HPDE6-E6E7 (cell line): ENCODE results near the gene ARFRP1.

Source experiments
- DNase-seq: peaks from one replicate; pipeline ENCODE4 v3.0.0; 2011; ENCODE audit warnings: missing footprints; ENCODE audit errors: extremely low spot score

ARFRP1 gene

DNA sequence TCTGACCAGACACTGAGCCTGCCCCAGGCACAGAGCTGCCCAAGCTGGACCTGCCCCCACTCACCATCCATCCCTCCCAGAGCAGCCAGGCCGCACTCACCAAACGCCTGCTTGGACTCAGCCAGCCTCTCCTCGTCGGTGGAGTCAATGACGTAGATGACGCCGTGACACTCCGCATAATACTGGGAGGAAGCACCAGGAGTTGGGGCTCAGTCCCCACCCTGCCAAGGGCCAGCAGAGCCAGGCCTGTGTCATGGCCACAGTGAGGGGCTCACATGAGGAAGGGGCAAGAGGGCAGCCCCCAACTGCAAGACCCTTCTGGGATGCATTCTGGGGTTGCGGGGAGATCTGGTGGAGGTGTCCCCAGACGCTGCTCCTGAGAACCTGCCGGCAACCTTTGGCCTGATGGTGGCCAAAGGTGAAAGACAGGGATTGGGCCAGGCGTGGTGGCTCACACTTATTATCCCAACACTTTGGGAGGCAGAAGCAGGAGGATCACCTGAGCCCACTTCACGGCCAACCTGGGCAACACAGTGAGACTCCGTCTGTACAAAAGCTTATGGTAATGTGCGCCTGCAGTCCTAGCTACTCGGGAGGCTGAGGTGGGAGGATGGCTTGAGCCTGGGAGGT, 5.6 kb downstream of the ARFRP1 start:
- no peak for DNase-seq

GRCh38 chr20:63701329-63702035, 6.3 kb downstream of the ARFRP1 start:
- no peak for DNase-seq

GRCh38 chr20:63701051-63701328, 6.8 kb downstream of the ARFRP1 start:
- DNase-seq: no peak

DNA sequence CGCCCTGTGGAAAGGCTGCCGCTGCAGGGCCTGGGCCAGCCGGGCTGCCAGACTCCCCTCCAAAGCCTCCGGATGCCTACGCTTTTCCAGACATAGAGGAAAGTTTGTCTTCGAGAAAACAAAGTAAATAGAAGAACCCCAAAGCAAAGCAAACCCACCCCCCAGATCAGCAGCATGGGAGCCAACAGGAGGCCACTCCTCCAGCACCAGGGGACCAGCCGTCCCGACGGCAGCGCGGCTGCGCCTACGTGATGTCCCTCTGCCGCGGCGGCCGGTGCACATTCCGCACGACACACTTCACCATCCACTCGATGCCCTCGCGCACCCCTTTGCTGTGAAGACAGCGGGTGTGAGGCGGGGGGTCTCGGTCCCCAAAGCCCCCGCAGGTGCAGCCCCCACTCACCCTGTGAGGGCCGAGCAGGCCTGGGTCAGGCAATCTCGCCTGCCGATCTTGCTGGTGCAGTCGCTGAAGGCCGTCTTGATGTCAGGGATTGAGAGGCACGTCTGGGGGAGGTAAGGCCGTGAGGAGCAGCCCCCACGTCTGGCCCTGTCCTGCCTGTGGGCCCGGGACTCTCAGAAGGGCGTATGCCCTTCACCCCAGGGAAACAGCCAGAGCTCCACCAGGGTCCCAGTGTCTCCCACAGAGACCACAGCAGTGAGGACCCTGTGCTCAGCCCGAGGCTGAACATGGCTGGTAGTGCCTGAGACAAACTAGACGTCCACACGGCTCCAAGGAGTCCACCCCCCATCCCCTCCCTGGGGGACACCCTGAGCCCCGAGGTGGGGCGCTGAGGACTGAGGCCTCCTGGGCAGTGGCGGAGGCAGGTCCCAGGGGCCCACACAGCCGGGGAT, 7.4 kb downstream of the ARFRP1 start:
- DNase-seq: no peak

- DNase-seq: no peak
These were observed 8.1 kb downstream of the ARFRP1 start for GRCh38 chr20:63699466-63700198.

GRCh38 chr20:63698739-63699465, 8.9 kb downstream of the ARFRP1 start:
- DNase-seq: peak; percentile 98

GRCh38 chr20:63697868-63698545, 9.8 kb downstream of the ARFRP1 start:
- no peak for DNase-seq

DNA sequence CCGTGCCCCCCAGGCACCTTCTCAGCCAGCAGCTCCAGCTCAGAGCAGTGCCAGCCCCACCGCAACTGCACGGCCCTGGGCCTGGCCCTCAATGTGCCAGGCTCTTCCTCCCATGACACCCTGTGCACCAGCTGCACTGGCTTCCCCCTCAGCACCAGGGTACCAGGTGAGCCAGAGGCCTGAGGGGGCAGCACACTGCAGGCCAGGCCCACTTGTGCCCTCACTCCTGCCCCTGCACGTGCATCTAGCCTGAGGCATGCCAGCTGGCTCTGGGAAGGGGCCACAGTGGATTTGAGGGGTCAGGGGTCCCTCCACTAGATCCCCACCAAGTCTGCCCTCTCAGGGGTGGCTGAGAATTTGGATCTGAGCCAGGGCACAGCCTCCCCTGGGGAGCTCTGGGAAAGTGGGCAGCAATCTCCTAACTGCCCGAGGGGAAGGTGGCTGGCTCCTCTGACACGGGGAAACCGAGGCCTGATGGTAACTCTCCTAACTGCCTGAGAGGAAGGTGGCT, 10.4 kb downstream of the ARFRP1 start:
- no peak for DNase-seq

- no peak for DNase-seq
These were observed 11.0 kb downstream of the ARFRP1 start, which contains the start of gene TNFRSF6B for GRCh38 chr20:63696628-63697356. TNFRSF6B (plus strand) TSS chr20:63696652; CDS start chr20:63696768, 116 bp downstream.

DNA sequence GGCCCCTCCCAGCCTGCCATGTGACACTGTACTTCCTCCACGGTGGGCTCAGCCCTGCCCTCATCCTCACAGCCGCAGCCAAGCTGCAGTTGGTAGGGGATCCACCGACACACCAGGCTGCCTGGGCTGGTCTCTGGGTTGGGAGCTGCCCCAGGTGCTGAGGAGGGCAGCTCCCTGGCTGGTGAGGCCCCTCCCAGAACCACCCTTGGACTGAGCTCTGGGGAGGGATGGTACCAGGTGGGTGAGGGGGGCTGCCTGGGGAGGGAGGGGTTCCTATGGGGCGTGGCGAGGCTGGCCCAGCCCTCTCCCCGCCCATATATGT, 11.5 kb downstream of the ARFRP1 start:
- no peak for DNase-seq

DNA sequence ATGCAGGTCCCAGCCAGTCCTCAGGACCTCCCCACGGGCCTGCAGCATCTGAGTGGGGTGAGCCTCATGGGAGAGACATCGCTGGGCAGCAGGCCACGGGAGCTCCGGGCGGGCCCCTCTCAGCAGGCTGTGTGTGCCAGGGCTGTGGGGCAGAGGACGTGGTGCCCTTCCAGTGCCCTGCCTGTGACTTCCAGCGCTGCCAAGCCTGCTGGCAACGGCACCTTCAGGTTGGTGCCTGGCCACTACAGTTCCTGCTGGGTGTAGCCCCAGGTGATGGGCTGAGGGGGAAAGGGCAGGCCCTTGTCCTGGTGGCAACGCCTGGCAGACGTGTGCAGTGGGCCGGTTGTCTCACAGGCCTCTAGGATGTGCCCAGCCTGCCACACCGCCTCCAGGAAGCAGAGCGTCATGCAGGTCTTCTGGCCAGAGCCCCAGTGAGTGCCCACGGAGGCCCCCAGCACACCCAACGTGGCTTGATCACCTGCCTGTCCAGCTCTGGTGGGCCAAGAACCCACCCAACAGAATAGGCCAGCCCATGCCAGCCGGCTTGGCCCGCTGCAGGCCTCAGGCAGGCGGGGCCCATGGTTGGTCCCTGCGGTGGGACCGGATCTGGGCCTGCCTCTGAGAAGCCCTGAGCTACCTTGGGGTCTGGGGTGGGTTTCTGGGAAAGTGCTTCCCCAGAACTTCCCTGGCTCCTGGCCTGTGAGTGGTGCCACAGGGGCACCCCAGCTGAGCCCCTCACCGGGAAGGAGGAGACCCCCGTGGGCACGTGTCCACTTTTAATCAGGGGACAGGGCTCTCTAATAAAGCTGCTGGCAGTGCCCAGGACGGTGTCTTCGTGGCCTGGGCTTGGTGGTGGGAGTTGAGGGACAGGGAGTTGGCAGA, 12.1 kb downstream of the ARFRP1 start:
- DNase-seq: no peak

DNA sequence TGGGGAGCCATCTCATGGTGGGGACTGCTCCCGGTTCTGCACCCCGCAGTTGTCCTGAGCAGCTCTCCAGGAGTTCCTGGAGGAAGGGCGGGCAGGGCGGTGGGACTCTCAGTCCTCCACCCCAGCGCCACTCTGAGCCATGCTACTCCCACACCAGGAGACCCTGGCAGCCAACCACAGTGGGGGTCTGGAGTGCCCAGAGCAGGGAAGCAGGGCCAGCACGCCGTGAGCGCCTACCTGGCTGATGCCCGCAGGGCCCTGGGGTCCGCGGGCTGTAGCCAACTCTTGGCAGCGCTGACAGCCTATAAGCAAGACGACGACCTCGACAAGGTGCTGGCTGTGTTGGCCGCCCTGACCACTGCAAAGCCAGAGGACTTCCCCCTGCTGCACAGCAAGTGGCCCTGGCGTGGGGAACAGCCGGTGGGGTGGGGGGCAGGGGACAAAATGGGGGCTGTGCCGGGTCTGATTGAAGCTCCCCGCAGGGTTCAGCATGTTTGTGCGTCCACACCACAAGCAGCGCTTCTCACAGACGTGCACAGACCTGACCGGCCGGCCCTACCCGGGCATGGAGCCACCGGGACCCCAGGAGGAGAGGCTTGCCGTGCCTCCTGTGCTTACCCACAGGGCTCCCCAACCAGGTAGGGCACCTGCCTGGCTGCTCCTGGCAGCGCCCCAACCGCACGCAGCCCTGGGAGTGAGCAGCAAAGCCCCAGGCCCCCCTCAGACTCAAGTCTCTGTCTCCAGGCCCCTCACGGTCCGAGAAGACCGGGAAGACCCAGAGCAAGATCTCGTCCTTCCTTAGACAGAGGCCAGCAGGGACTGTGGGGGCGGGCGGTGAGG, 13.0 kb downstream of the ARFRP1 start:
- no peak for DNase-seq

DNA sequence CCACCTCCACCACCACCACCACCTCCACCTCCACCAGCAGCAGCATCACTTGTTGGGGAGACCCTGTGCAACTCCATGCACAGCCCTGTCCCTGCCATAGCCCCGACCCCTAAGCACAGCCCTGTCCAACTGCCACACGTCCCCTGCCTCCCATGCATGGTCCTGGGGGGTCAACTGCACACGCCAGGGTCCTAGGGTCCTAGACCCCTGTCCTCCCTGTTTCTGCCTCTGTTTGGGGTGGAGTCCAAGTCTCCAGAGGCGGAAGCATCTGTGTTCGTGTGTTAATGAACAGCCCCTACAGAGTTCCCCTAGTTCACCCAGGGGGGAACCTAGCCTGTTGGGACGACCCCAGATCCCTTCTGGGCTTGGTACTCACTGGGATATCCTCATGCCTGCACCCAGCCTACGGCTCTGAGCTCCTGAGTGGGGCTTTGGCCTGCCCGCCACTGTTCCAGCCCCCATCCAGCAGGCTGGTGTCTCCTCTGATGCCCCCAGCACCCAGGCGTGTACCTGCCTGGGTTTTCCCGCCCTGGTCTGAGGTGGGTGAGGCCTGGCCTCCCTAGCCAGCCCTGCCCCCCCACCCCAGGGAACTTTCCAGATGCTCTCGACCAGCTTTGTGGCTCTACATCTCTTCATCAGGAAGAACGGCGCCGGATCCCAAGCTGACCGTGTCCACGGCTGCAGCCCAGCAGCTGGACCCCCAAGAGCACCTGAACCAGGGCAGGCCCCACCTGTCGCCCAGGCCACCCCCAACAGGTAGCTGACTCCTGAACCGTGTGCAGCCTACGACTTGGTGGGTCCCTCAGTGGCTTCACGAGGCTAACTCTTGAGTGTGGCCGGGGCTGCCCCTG, 13.8 kb downstream of the ARFRP1 start:
- DNase-seq: no peak

DNA sequence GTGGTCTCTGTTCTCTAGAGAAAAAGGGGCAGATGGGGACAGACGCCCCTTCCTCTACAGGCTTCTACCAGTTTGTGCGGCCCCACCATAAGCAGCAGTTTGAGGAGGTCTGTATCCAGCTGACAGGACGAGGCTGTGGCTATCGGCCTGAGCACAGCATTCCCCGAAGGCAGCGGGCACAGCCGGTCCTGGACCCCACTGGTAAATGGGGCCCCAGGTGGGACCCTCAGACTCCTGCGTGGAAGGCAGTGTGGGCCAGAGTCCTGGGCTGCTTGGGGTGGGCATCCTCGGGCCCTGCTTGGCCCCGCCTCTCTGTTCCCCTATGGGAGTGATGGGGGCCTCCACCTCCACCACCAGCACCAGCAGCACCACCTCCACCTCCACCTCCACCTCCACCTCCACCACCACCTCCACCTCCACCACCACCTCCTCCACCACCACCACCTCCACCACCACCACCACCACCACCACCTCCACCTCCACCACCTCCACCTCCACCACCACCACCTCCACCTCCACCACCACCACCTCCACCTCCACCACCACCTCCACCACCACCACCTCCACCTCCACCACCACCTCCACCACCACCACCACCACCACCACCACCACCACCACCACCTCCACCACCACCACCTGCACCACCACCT, 14.6 kb downstream of the ARFRP1 start:
- DNase-seq: no peak

DNA sequence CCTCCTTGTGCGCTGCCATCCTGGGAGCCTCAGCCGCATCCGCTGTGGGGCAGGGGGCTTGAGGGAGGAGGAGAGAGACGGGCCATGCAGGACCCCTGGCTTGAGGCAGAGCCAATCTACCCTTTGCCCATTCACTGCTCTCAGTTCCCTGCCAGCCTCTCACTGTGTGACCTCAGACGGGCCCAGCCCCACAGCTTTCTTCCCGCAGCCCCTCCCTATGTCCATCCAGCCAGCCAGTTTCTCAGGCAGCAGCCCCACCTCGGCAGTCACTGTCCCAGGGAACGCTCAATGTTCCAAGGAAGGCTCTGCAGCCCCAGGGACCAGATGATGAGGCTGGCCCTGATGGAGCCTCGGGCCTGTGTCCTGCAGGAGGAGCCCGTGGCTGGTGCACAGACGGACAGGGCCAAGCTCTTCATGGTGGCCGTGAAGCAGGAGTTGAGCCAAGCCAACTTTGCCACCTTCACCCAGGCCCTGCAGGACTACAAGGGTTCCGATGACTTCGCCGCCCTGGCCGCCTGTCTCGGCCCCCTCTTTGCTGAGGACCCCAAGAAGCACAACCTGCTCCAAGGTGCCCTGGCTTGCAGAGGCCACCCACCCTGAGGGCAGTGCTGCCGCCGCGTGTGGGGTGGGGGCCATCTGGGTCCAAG, 15.2 kb downstream of the ARFRP1 start:
- DNase-seq: no peak
